Stomach (tissue), 4 donors: ENCODE measurements around the gene APOL4.

Source experiments
- CTCF ChIP-seq, 7 experiments: fragments of 450-650 bp in 4 of 7; fragments of 200-600 bp in 3 of 7; sonication (generic) in 3 of 7; IDR thresholded peaks; one replicate each; pipeline ENCODE4 v1.5.1; 2016 to 2019; ENCODE audit warnings: antibody characterized with exemption in 7 of 7, control low read depth in 2 of 7, mild to moderate bottlenecking in 1 of 7
- EP300 ChIP-seq: sonication (generic); formaldehyde crosslinking; IDR thresholded peaks from one replicate; pipeline ENCODE4 v1.6.1; 2017; ENCODE audit warnings: antibody characterized with exemption
- POLR2A ChIP-seq, 4 donors: fragments of 450-650 bp; IDR thresholded peaks; one replicate each; pipeline ENCODE4 v1.6.1; 2016; ENCODE audit warnings: antibody characterized with exemption in 4 of 4, control low read depth in 2 of 4, mild to moderate bottlenecking in 1 of 4, moderate library complexity in 1 of 4

- TF ChIP-seq CTCF (IDR thresholded peaks at IDR 0.05): no peak
- no peak for TF ChIP-seq POLR2A (IDR thresholded peaks at IDR 0.05)
- no peak for TF ChIP-seq EP300
Measured at GRCh38 chr22:36197065-36197440, 4.6 kb downstream of the APOL4 start.
